ENCODE measurements around the gene STK39. TPM values are rescaled to one million over a fixed set of nuclear protein-coding genes. Genes with fewer than 3 reads are reported as not detected.

The STK39 gene
- polyA plus RNA-seq, 1 donor from 2014 or later: 9.5 TPM

GRCh38 chr2:167986223-167986622, 261.2 kb downstream of the STK39 start:
- no peaks in the 10 kb centered on the region for H3K9me3 ChIP-seq (ENCODE audit: low read length)
- no peaks in the 10 kb centered on the region for H3K27me3 ChIP-seq (ENCODE audit: insufficient read depth, low read depth, low read length)
- no peak overlapping the region for H3K4me2 ChIP-seq (ENCODE audit: low read length)
- H3K27ac ChIP-seq (ENCODE audit: low read length): no peak overlapping the region
- H2AFZ ChIP-seq (ENCODE audit: low read depth, low read length): no peak overlapping the region
- H3K9ac ChIP-seq (ENCODE audit: low read length): no peak overlapping the region
- TF ChIP-seq POLR2AphosphoS5 (IDR thresholded peaks at IDR 0.05) (no peak), EP300 (conservative IDR thresholded peaks at IDR 0.05; ENCODE audit: poor library complexity, severe bottlenecking) (no peak), REST (IDR thresholded peaks at IDR 0.05; ENCODE audit: borderline replicate concordance) (no peak)
- no peaks in the 10 kb centered on the region for H3K9me2 ChIP-seq (ENCODE audit: insufficient read depth, low read length)
- no peak overlapping the region for H3K4me3 ChIP-seq (ENCODE audit: low read length)
- H4K20me1 ChIP-seq (ENCODE audit: insufficient read depth): no peaks in the 10 kb centered on the region
- no peaks in the 10 kb centered on the region for H3F3A ChIP-seq (ENCODE audit: insufficient read depth, low read length, poor library complexity, severe bottlenecking)
- H3K79me2 ChIP-seq (replicated peaks; ENCODE audit: insufficient read depth, low read length): no peaks in the 10 kb centered on the region
- no peaks in the 10 kb centered on the region for H3K36me3 ChIP-seq (ENCODE audit: insufficient read depth, low read length)

- no peak overlapping the region for H3K27ac ChIP-seq (ENCODE audit: low read length)
- no peaks in the 10 kb centered on the region for H3K9me2 ChIP-seq (ENCODE audit: insufficient read depth, low read length)
- no peaks in the 10 kb centered on the region for H3K79me2 ChIP-seq (replicated peaks; ENCODE audit: insufficient read depth, low read length)
- H3F3A ChIP-seq (ENCODE audit: insufficient read depth, low read length, poor library complexity, severe bottlenecking): no peaks in the 10 kb centered on the region
- no peak overlapping the region for H3K4me3 ChIP-seq (ENCODE audit: low read length)
- TF ChIP-seq CTCF (IDR thresholded peaks at IDR 0.05; ENCODE audit: poor library complexity, severe bottlenecking): no peak
- TF ChIP-seq SMC3 (conservative IDR thresholded peaks at IDR 0.05; ENCODE audit: poor library complexity): no peak
- TF ChIP-seq MXI1 (conservative IDR thresholded peaks at IDR 0.05; ENCODE audit: poor library complexity, severe bottlenecking): no peak
- TF ChIP-seq POLR2AphosphoS5 (IDR thresholded peaks at IDR 0.05): no peak
- TF ChIP-seq EP300 (conservative IDR thresholded peaks at IDR 0.05; ENCODE audit: poor library complexity, severe bottlenecking): no peak
- no peak for TF ChIP-seq TAF1 (IDR thresholded peaks at IDR 0.05; ENCODE audit: low read depth)
- TF ChIP-seq REST (IDR thresholded peaks at IDR 0.05; ENCODE audit: borderline replicate concordance): no peak
- TF ChIP-seq EZH2 (IDR thresholded peaks at IDR 0.05; ENCODE audit: borderline replicate concordance, insufficient read depth, low read length, poor library complexity, severe bottlenecking): no peak
- no peak overlapping the region for H3K4me2 ChIP-seq (ENCODE audit: low read length)
- no peaks in the 10 kb centered on the region for H3K27me3 ChIP-seq (ENCODE audit: insufficient read depth, low read depth, low read length)
- H4K20me1 ChIP-seq (ENCODE audit: insufficient read depth): no peaks in the 10 kb centered on the region
- peaks cover 3% of the 10 kb centered on the region for H3K36me3 ChIP-seq (ENCODE audit: insufficient read depth, low read length)
- no peak overlapping the region for H2AFZ ChIP-seq (ENCODE audit: low read depth, low read length)
- no peak overlapping the region for H3K9ac ChIP-seq (ENCODE audit: low read length)
- no peaks in the 10 kb centered on the region for H3K9me3 ChIP-seq (ENCODE audit: low read length)
Measured at GRCh38 chr2:167981945-167982344, 265.4 kb downstream of the STK39 start.
